Fibroblast of lung (primary cell): ENCODE data around the gene FZR1. TPM values are rescaled to one million over a fixed set of nuclear protein-coding genes. Genes with fewer than 3 reads are reported as not detected.

Experiments used
- DNase-seq, 2 donors: peaks; one replicate each; pipeline versions ENCODE4 v3.0.0 to v3.0.0-alpha.2; 2010; ENCODE audit warnings: low read depth in 2 of 2
- H2AFZ ChIP-seq: 2 replicates; pipeline ENCODE4 v1.5.1; 2012; ENCODE audit warnings: low read length, control low read depth, inconsistent platforms
- H3K27ac ChIP-seq: 2 replicates; pipeline ENCODE4 v1.5.1; 2011; ENCODE audit warnings: low read length, control low read depth; ENCODE audit not compliant: insufficient read depth
- H3K27me3 ChIP-seq: 2 replicates; pipeline ENCODE4 v1.5.1; 2011; ENCODE audit warnings: mild to moderate bottlenecking, low read length; ENCODE audit not compliant: control insufficient read depth, insufficient read depth
- H3K36me3 ChIP-seq: 2 replicates; pipeline ENCODE4 v1.5.1; 2011; ENCODE audit warnings: low read length; ENCODE audit not compliant: control insufficient read depth, insufficient read depth
- H3K4me1 ChIP-seq: 2 replicates; pipeline ENCODE4 v1.5.1; 2011; ENCODE audit warnings: low read length; ENCODE audit not compliant: control insufficient read depth, insufficient read depth; ENCODE audit errors: extremely low read depth
- H3K4me2 ChIP-seq: 2 replicates; pipeline ENCODE4 v1.5.1; 2011; ENCODE audit warnings: low read length, control low read depth; ENCODE audit not compliant: insufficient read depth; ENCODE audit errors: extremely low read depth
- H3K4me3 ChIP-seq, 4 experiments: fragments of 200-600 bp in 1 of 4; sonication (generic) in 1 of 4; replicated peaks in 1 of 4; 2 replicates each; pipeline ENCODE4 v1.5.1; 2011 to 2016; ENCODE audit warnings: low read length in 4 of 4, low read depth in 3 of 4, mild to moderate bottlenecking in 3 of 4, control low read depth in 2 of 4, inconsistent platforms in 1 of 4, mixed read lengths in 1 of 4; ENCODE audit not compliant: insufficient read depth in 1 of 4; ENCODE audit errors: control extremely low read depth in 1 of 4
- H3K79me2 ChIP-seq: 2 replicates; pipeline ENCODE4 v1.5.1; 2012; ENCODE audit warnings: mild to moderate bottlenecking, low read length, inconsistent platforms; ENCODE audit not compliant: control insufficient read depth, insufficient read depth
- H3K9ac ChIP-seq: 2 replicates; pipeline ENCODE4 v1.5.1; 2011; ENCODE audit warnings: mild to moderate bottlenecking, low read length, control low read depth; ENCODE audit not compliant: insufficient read depth
- H3K9me3 ChIP-seq: 2 replicates; pipeline ENCODE4 v1.5.1; 2012; ENCODE audit warnings: low read depth, low read length; ENCODE audit not compliant: control insufficient read depth, insufficient read depth
- H4K20me1 ChIP-seq: 2 replicates; pipeline ENCODE4 v1.5.1; 2011; ENCODE audit warnings: low read length; ENCODE audit not compliant: control insufficient read depth, insufficient read depth; ENCODE audit errors: extremely low read depth
- CTCF ChIP-seq, 2 donors: IDR thresholded peaks in 1 of 2; conservative IDR thresholded peaks in 1 of 2; 1 replicate in 1 of 2; 2 replicates in 1 of 2; pipeline ENCODE4 v1.5.1; 2011 to 2012; ENCODE audit warnings: low read length in 2 of 2, control low read depth in 1 of 2, inconsistent platforms in 1 of 2, low read depth in 1 of 2, mild to moderate bottlenecking in 1 of 2
- EZH2 ChIP-seq: IDR thresholded peaks from 2 replicates; pipeline ENCODE4 v1.5.1; 2012; ENCODE audit warnings: low read length, control low read depth, mild to moderate bottlenecking; ENCODE audit errors: missing control alignments
- polyA plus RNA-seq, 2 donors: library from polyadenylated mRNA; depleted of rRNA in 1 of 2; stranded (reverse) in 1 of 2; unstranded in 1 of 2; fragments of >200 nt; gene quantifications; 2 replicates each; pipeline ENCODE4 v1.2.1, GENCODE V29; 2011 to 2012; ENCODE audit warnings: missing spikeins in 1 of 2
- total RNA-seq: library from RNA; depleted of rRNA; stranded (reverse); fragments of >200 nt; gene quantifications from 2 replicates; pipeline ENCODE4 v1.2.1, GENCODE V29; 2014

Gene FZR1
- total and polyA plus RNA-seq, 2 donors (not counting 1 experiment from before 2014, with no cell fraction given) = 15.0 to 38.0 TPM

GRCh38 chr19:3519126-3519525 is 13.0 kb downstream of the FZR1 start:
- H3K27me3 ChIP-seq = no peaks in the 10 kb centered on the region
- peaks cover 18% of the 10 kb centered on the region for H3K4me1 ChIP-seq
- peaks cover 16% of the 10 kb centered on the region for H3K36me3 ChIP-seq
- H4K20me1 ChIP-seq = no peaks in the 10 kb centered on the region
- H3K79me2 ChIP-seq = peaks cover 73% of the 10 kb centered on the region
- no peak for DNase-seq
- H3K27ac ChIP-seq = no peak overlapping the region
- H3K4me2 ChIP-seq = no peak overlapping the region
- no peak overlapping the region for H3K4me3 ChIP-seq
- TF ChIP-seq EZH2 (no peak), CTCF (conservative IDR thresholded peaks at IDR 0.05 in 1 of 2, IDR thresholded peaks at IDR 0.05 in 1 of 2; ENCODE audit: low read depth in 1 of 2, low read length in 2 of 2) (no peak)
- H3K9ac ChIP-seq = no peak overlapping the region
- H3K9me3 ChIP-seq = no peaks in the 10 kb centered on the region
- no peak overlapping the region for H2AFZ ChIP-seq

- H2AFZ ChIP-seq = no peak overlapping the region
- DNase-seq = no peak
- H3K27ac ChIP-seq = no peak overlapping the region
- no peaks in the 10 kb centered on the region for H4K20me1 ChIP-seq
- H3K79me2 ChIP-seq = peaks cover 62% of the 10 kb centered on the region
- H3K27me3 ChIP-seq = no peaks in the 10 kb centered on the region
- H3K36me3 ChIP-seq = peaks cover 21% of the 10 kb centered on the region
- H3K4me1 ChIP-seq = peaks cover 11% of the 10 kb centered on the region
- no peak for TF ChIP-seq CTCF (conservative IDR thresholded peaks at IDR 0.05 in 1 of 2, IDR thresholded peaks at IDR 0.05 in 1 of 2; ENCODE audit: low read depth in 1 of 2, low read length in 2 of 2)
- TF ChIP-seq EZH2 = no peak
- H3K4me2 ChIP-seq = no peak overlapping the region
- H3K9ac ChIP-seq = no peak overlapping the region
- H3K9me3 ChIP-seq = no peaks in the 10 kb centered on the region
- no peak overlapping the region for H3K4me3 ChIP-seq
These were observed 14.3 kb downstream of the FZR1 start for GRCh38 chr19:3520166-3521103.

DNA sequence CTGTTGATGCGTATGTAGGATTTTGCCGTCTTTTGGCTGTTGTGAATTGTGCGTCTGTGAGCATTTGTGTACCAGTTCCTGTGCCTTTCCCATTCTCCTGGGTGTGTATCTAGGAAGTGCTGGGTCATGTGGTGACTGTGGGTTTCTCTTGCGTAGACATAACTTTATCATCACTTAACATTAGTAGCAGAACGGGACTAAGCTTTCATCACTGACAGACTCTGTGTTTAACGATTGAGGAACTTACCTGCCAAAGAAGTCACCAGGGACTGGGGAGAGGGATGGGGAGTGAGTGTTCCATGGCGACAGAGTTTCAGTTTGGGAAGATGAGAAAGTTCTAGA is 15.0 kb downstream of the FZR1 start:
- Histone ChIP-seq H3K27ac (no peak overlapping the region), H3K4me1 (peaks cover 6% of the 10 kb centered on the region), H3K9ac (no peak overlapping the region), H3K9me3 (no peaks in the 10 kb centered on the region), H4K20me1 (no peaks in the 10 kb centered on the region), H3K27me3 (no peaks in the 10 kb centered on the region), H2AFZ (no peak overlapping the region), H3K36me3 (peaks cover 26% of the 10 kb centered on the region), H3K4me3 (no peak overlapping the region), H3K79me2 (peaks cover 56% of the 10 kb centered on the region), H3K4me2 (no peak overlapping the region)
- TF ChIP-seq EZH2 (no peak), CTCF (conservative IDR thresholded peaks at IDR 0.05 in 1 of 2, IDR thresholded peaks at IDR 0.05 in 1 of 2; ENCODE audit: low read depth in 1 of 2, low read length in 2 of 2) (no peak)
- DNase-seq = no peak
